H9 (cell line): ENCODE measurements around the gene ENPP6. TPM values are rescaled to one million over a fixed set of nuclear protein-coding genes. Genes with fewer than 3 reads are reported as not detected.

ENCODE experiments used
- DNase-seq: peaks from one replicate; pipeline ENCODE4 v3.0.0-alpha.2; 2017
- H2AFZ ChIP-seq: one replicate; pipeline ENCODE4 v1.6.1; 2013; ENCODE audit warnings: mild to moderate bottlenecking, low read length, control low read depth, moderate library complexity
- H2AK5ac ChIP-seq: 2 replicates; pipeline ENCODE4 v1.6.1; 2013; ENCODE audit warnings: low read length, control low read depth, mixed read lengths; ENCODE audit not compliant: insufficient read length
- H2BK120ac ChIP-seq: one replicate; pipeline ENCODE4 v1.6.1; 2013; ENCODE audit warnings: low read depth, mild to moderate bottlenecking, low read length, control low read depth, inconsistent platforms; ENCODE audit not compliant: poor library complexity, severe bottlenecking
- H2BK12ac ChIP-seq: 2 replicates; pipeline ENCODE4 v1.6.1; 2013; ENCODE audit warnings: low read length, control low read depth, mixed read lengths, low read depth; ENCODE audit not compliant: insufficient read length
- H2BK15ac ChIP-seq: 2 replicates; pipeline ENCODE4 v1.6.1; 2013; ENCODE audit warnings: low read depth, low read length, control low read depth
- H2BK20ac ChIP-seq: one replicate; pipeline ENCODE4 v1.6.1; 2013; ENCODE audit warnings: low read depth, mild to moderate bottlenecking, low read length, control low read depth, inconsistent platforms; ENCODE audit not compliant: poor library complexity, severe bottlenecking
- H2BK5ac ChIP-seq: 2 replicates; pipeline ENCODE4 v1.6.1; 2013; ENCODE audit warnings: low read length, control low read depth, mixed read lengths; ENCODE audit not compliant: insufficient read length
- H3K14ac ChIP-seq: 2 replicates; pipeline ENCODE4 v1.6.1; 2013; ENCODE audit warnings: low read length, control low read depth; ENCODE audit not compliant: insufficient read depth
- H3K18ac ChIP-seq: 2 replicates; pipeline ENCODE4 v1.6.1; 2013; ENCODE audit warnings: low read depth, mild to moderate bottlenecking, mixed read lengths, low read length, control low read depth; ENCODE audit not compliant: insufficient read length
- H3K23ac ChIP-seq: 2 replicates; pipeline ENCODE4 v1.6.1; 2013; ENCODE audit warnings: low read length, control low read depth, mixed read lengths, low read depth; ENCODE audit not compliant: insufficient read length
- H3K23me2 ChIP-seq: 2 replicates; pipeline ENCODE4 v1.6.1; 2013; ENCODE audit warnings: low read depth, mild to moderate bottlenecking, mixed read lengths, low read length, control low read depth; ENCODE audit not compliant: insufficient read length, poor library complexity, severe bottlenecking
- H3K27ac ChIP-seq: 2 replicates; pipeline ENCODE4 v1.5.1; 2013; ENCODE audit warnings: low read length, control low read depth, mixed read lengths, low read depth; ENCODE audit not compliant: insufficient read length
- H3K27me3 ChIP-seq: 2 replicates; pipeline ENCODE4 v1.6.1; 2013; ENCODE audit warnings: low read length, control low read depth, inconsistent platforms; ENCODE audit not compliant: insufficient read depth
- H3K4ac ChIP-seq: 2 replicates; pipeline ENCODE4 v1.6.1; 2013; ENCODE audit warnings: low read depth, mild to moderate bottlenecking, control low read depth, inconsistent platforms, low read length, moderate library complexity
- H3K4me1 ChIP-seq: 2 replicates; pipeline ENCODE4 v1.6.1; 2013; ENCODE audit warnings: low read length, control low read depth, inconsistent platforms; ENCODE audit not compliant: insufficient read depth
- H3K4me2 ChIP-seq: 2 replicates; pipeline ENCODE4 v1.6.1; 2013; ENCODE audit warnings: low read length, control low read depth, mixed read lengths; ENCODE audit not compliant: insufficient read length, insufficient read depth
- H3K56ac ChIP-seq: 2 replicates; pipeline ENCODE4 v1.6.1; 2013; ENCODE audit warnings: low read depth, mild to moderate bottlenecking, mixed read lengths, low read length, control low read depth; ENCODE audit not compliant: insufficient read length
- H3K79me1 ChIP-seq: 2 replicates; pipeline ENCODE4 v1.6.1; 2013; ENCODE audit warnings: low read depth, mild to moderate bottlenecking, moderate library complexity, low read length, control low read depth, inconsistent platforms; ENCODE audit not compliant: insufficient read depth, poor library complexity, severe bottlenecking
- H3K79me2 ChIP-seq: 2 replicates; pipeline ENCODE4 v1.6.1; 2013; ENCODE audit warnings: low read length, control low read depth, inconsistent platforms; ENCODE audit not compliant: insufficient read depth
- H3K9ac ChIP-seq: 2 replicates; pipeline ENCODE4 v1.6.1; 2013; ENCODE audit warnings: low read length, control low read depth, mixed read lengths; ENCODE audit not compliant: insufficient read length; ENCODE audit errors: extremely low read depth
- H3K9me3 ChIP-seq: one replicate; pipeline ENCODE4 v1.6.1; 2013; ENCODE audit warnings: low read depth, low read length, inconsistent platforms; ENCODE audit not compliant: control insufficient read depth
- H3T11ph ChIP-seq: one replicate; pipeline ENCODE4 v1.6.1; 2013; ENCODE audit warnings: mild to moderate bottlenecking, low read length, control low read depth, inconsistent platforms
- H4K20me1 ChIP-seq: one replicate; pipeline ENCODE4 v1.6.1; 2013; ENCODE audit not compliant: control insufficient read depth, insufficient read length, insufficient read depth
- H4K5ac ChIP-seq: 2 replicates; pipeline ENCODE4 v1.6.1; 2013; ENCODE audit warnings: low read depth, mild to moderate bottlenecking, mixed read lengths, low read length, control low read depth; ENCODE audit not compliant: insufficient read length
- H4K8ac ChIP-seq: replicated peaks from 2 replicates; pipeline ENCODE4 v1.6.1; 2013; ENCODE audit warnings: low read length, control low read depth, mixed read lengths, low read depth; ENCODE audit not compliant: insufficient read length
- H4K91ac ChIP-seq: 2 replicates; pipeline ENCODE4 v1.6.1; 2013; ENCODE audit warnings: low read depth, mild to moderate bottlenecking, moderate library complexity, mixed read lengths, low read length, control low read depth; ENCODE audit not compliant: insufficient read length
- H3K27ac Mint-ChIP-seq, 3 experiments: 2 replicates in 2 of 3; 3 replicates in 1 of 3; pipeline ENCODE4 v1.8.0; 2020 to 2021; ENCODE audit warnings: mixed read lengths in 3 of 3, mild to moderate bottlenecking in 1 of 3, moderate library complexity in 1 of 3
- H3K27me3 Mint-ChIP-seq: 2 replicates; pipeline ENCODE4 v1.8.0; 2021; ENCODE audit warnings: low read depth, mild to moderate bottlenecking, moderate library complexity, mixed read lengths
- H3K36me3 Mint-ChIP-seq, 3 experiments: 2 replicates in 2 of 3; 3 replicates in 1 of 3; pipeline ENCODE4 v1.8.0; 2020 to 2021; ENCODE audit warnings: low read depth in 3 of 3, mixed read lengths in 3 of 3; ENCODE audit not compliant: insufficient read depth in 1 of 3
- H3K4me1 Mint-ChIP-seq, 2 experiments: 2 replicates each; pipeline ENCODE4 v1.8.0; 2020; ENCODE audit warnings: mixed read lengths in 2 of 2
- H3K4me3 Mint-ChIP-seq, 2 experiments: 2 replicates in 1 of 2; 3 replicates in 1 of 2; pipeline ENCODE4 v1.8.0; 2020 to 2021; ENCODE audit warnings: mild to moderate bottlenecking in 2 of 2, mixed read lengths in 2 of 2, moderate library complexity in 1 of 2
- H3K9me3 Mint-ChIP-seq, 2 experiments: 2 replicates in 1 of 2; 3 replicates in 1 of 2; pipeline ENCODE4 v1.8.0; 2020; ENCODE audit warnings: mild to moderate bottlenecking in 2 of 2, mixed read lengths in 2 of 2, moderate library complexity in 1 of 2
- WGBS: extraction: QIAGEN DNeasy Blood & Tissue Kit; methylation state at CpG from one replicate; pipeline ENCODE4 v1.1.7; 2013; ENCODE audit warnings: missing lambda C conversion rate, low lambda C conversion rate, mixed read lengths; ENCODE audit not compliant: insufficient read length; ENCODE audit errors: extremely low coverage; 5-methylcytosine and 5-hydroxymethylcytosine counted together
- total RNA-seq: library from RNA; stranded (reverse); gene quantifications from 2 replicates; pipeline ENCODE4 v1.2.1, GENCODE V29; 2021
- TF ChIP-seq, protein P1 (sequence below): fragments of 200-600 bp; sonication (generic); conservative IDR thresholded peaks from 3 replicates; pipeline ENCODE4 v1.8.0; 2021; ENCODE audit warnings: antibody characterized with exemption, mild to moderate bottlenecking

The ENPP6 gene
- total RNA-seq, 1 experiment from 2014 or later, result not detected

DNA sequence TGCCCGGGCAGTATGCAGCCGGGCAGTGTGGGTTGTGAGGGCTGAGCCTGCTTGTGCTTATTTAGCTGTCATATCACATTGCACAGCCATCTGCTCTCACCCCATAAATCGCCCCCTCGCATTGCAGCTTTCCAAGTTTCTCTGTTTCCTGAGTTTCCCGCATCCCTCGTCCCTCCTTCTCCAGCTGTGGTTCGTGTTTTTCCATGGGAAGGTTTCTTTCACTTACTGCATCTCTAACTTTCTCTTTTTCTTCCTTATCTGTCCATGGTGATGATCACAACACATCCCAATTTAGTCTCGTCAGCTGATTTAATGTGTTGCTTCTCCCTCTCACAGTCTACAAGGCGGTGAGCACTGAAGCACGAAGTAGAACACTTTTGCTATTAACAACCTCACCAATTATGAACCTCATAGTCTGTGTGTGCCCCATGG, 118.1 kb downstream of the ENPP6 start:
- Histone ChIP-seq H3K56ac (no peak overlapping the region), H2BK5ac (no peak overlapping the region), H2BK12ac (no peak overlapping the region), H3K9ac (no peak overlapping the region), H3K23me2 (no peaks in the 10 kb centered on the region), H2AK5ac (no peak overlapping the region), H3K23ac (no peak overlapping the region), H3K4me1 (no peaks in the 10 kb centered on the region), H4K20me1 (no peaks in the 10 kb centered on the region), H3T11ph (no peak overlapping the region), H4K91ac (no peak overlapping the region), H2BK20ac (no peak overlapping the region), H3K9me3 (no peaks in the 10 kb centered on the region), H3K4ac (no peak overlapping the region), H3K18ac (no peak overlapping the region), H3K27me3 (peaks cover 2% of the 10 kb centered on the region; the same call in 1 of the 2 replicates), H3K4me2 (no peak overlapping the region), H2BK15ac (no peak overlapping the region), H3K14ac (no peak overlapping the region), H2BK120ac (no peak overlapping the region), H3K79me1 (no peaks in the 10 kb centered on the region), H4K5ac (no peak overlapping the region), H4K8ac (no peak overlapping the region), H2AFZ (no peak overlapping the region), H3K79me2 (no peaks in the 10 kb centered on the region), H3K27ac (no peak overlapping the region)
- Mint-ChIP-seq H3K27ac (no peak overlapping the region), H3K27me3 (peaks cover 26% of the 10 kb centered on the region), H3K36me3 (no peaks in the 10 kb centered on the region), H3K4me1 (peaks cover 29 to 34% of the 10 kb centered on the region in 2 experiments), H3K4me3 (no peak overlapping the region), H3K9me3 (no peaks in the 10 kb centered on the region; a peak in 1 of 5 replicates)
- no peak for DNase-seq
- WGBS, result no CpG with 5 or more reads among the region's 10 CpGs
- TF ChIP-seq, protein P1, sequence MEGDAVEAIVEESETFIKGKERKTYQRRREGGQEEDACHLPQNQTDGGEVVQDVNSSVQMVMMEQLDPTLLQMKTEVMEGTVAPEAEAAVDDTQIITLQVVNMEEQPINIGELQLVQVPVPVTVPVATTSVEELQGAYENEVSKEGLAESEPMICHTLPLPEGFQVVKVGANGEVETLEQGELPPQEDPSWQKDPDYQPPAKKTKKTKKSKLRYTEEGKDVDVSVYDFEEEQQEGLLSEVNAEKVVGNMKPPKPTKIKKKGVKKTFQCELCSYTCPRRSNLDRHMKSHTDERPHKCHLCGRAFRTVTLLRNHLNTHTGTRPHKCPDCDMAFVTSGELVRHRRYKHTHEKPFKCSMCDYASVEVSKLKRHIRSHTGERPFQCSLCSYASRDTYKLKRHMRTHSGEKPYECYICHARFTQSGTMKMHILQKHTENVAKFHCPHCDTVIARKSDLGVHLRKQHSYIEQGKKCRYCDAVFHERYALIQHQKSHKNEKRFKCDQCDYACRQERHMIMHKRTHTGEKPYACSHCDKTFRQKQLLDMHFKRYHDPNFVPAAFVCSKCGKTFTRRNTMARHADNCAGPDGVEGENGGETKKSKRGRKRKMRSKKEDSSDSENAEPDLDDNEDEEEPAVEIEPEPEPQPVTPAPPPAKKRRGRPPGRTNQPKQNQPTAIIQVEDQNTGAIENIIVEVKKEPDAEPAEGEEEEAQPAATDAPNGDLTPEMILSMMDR, result no peak
